Measurements from ENCODE around the gene C10orf53. TPM values are rescaled to one million over a fixed set of nuclear protein-coding genes. Genes with fewer than 3 reads are reported as not detected.

Gene C10orf53
- total and polyA plus RNA-seq, 2 of the 8 experiments (the other 6 are each of a cell fraction or from before 2014, with no cell fraction given) = not detected

- ChIA-PET POLR2A (ENCODE audit: partially characterized antibody) (interaction anchor here (0.6 kb wide), 1 partner anchor 32 kb away, joined by 3 read pairs; no protein-coding TSS in a partner anchor), CTCF (ENCODE audit: partially characterized antibody) (interaction anchor here (0.8 to 1.7 kb wide), 3 partner anchors 9 to 31 kb away, joined by 3 to 5 read pairs (median 3); no protein-coding TSS in a partner anchor)
- no peak overlapping the region for H3K4me2 ChIP-seq (ENCODE audit: insufficient read depth in 1 of 2, low read depth in 2 of 2, low read length in 2 of 2)
- no peaks in the 10 kb centered on the region for H4K20me1 ChIP-seq (replicated peaks in 1 of 2; ENCODE audit: control insufficient read depth in 1 of 2, insufficient read depth in 2 of 2, low read length in 2 of 2)
- H3K4me1 ChIP-seq (replicated peaks in 1 of 4; ENCODE audit: control insufficient read depth in 3 of 4, insufficient read depth in 4 of 4, low read length in 3 of 4) = no peaks in the 10 kb centered on the region
- no peak overlapping the region for H3K27ac ChIP-seq (ENCODE audit: low read depth, low read length)
- H3K4me3 ChIP-seq (ENCODE audit: extremely low read depth in 1 of 4, insufficient read depth in 2 of 4, low read depth in 3 of 4, low read length in 4 of 4) = no peak overlapping the region
- H3K9ac ChIP-seq (replicated peaks in 1 of 4; ENCODE audit: extremely low read depth in 1 of 4, low read depth in 3 of 4, low read length in 3 of 4) = no peak overlapping the region
- H2BK120ac ChIP-seq (replicated peaks; ENCODE audit: low read depth, low read length) = no peak overlapping the region
- no peaks in the 10 kb centered on the region for H3K23me2 ChIP-seq (ENCODE audit: low read depth, low read length)
- TF ChIP-seq, protein P1, sequence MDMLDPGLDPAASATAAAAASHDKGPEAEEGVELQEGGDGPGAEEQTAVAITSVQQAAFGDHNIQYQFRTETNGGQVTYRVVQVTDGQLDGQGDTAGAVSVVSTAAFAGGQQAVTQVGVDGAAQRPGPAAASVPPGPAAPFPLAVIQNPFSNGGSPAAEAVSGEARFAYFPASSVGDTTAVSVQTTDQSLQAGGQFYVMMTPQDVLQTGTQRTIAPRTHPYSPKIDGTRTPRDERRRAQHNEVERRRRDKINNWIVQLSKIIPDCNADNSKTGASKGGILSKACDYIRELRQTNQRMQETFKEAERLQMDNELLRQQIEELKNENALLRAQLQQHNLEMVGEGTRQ (IDR thresholded peaks at IDR 0.05; ENCODE audit: low read length) = no peak
- no peak overlapping the region for H2BK15ac ChIP-seq (ENCODE audit: low read length)
- H4K8ac ChIP-seq (ENCODE audit: extremely low read depth, insufficient read depth, low read length) = no peak overlapping the region
- H2BK5ac ChIP-seq (ENCODE audit: low read depth, low read length) = no peak overlapping the region
- H3K36me3 ChIP-seq (ENCODE audit: control insufficient read depth in 2 of 4, insufficient read depth in 4 of 4, low read length in 3 of 4) = no peaks in the 10 kb centered on the region
- H3K18ac ChIP-seq (ENCODE audit: extremely low read depth, low read length) = no peak overlapping the region
- no peaks in the 10 kb centered on the region; a peak in 1 of 7 replicates for H3K27me3 ChIP-seq (replicated peaks in 1 of 4; ENCODE audit: control insufficient read depth in 3 of 4, extremely low read depth in 1 of 4, insufficient read depth in 3 of 4, low read length in 3 of 4)
- no peak overlapping the region for H4K91ac ChIP-seq (replicated peaks; ENCODE audit: insufficient read length, low read length)
- H3K79me2 ChIP-seq (ENCODE audit: control insufficient read depth in 1 of 2, insufficient read depth in 2 of 2, low read length in 2 of 2) = no peaks in the 10 kb centered on the region
- H4K5ac ChIP-seq (ENCODE audit: insufficient read length, low read depth, low read length) = no peak overlapping the region
- H3K56ac ChIP-seq (replicated peaks; ENCODE audit: insufficient read length, low read depth, low read length) = no peak overlapping the region
- no peak overlapping the region for H3K14ac ChIP-seq (ENCODE audit: insufficient read length)
- H3K23ac ChIP-seq (ENCODE audit: insufficient read length) = no peak overlapping the region
- H3K9me3 ChIP-seq (ENCODE audit: insufficient read depth in 2 of 2, low read depth in 1 of 2, low read length in 1 of 2) = 0 out of 4 replicates have a peak, but pooled peaks cover 0 to 2% of the 10 kb centered on the region in 2 experiments
- H2AFZ ChIP-seq (ENCODE audit: low read length) = no peak overlapping the region
- no peaks in the 10 kb centered on the region for H3K79me1 ChIP-seq (ENCODE audit: low read depth, low read length)
- no peak overlapping the region for H2BK12ac ChIP-seq (ENCODE audit: low read depth, low read length)
- no peak overlapping the region for H3K4ac ChIP-seq (replicated peaks; ENCODE audit: insufficient read length, low read depth, low read length)
- 85% methylated on average over 3 of the region's 3 CpGs; no CpG with 5 or more reads in 1 of the 2 experiments for WGBS, 2 experiments (ENCODE audit: extremely low coverage in 1 of 2, insufficient coverage in 1 of 2, insufficient read length in 1 of 2, insufficient replicate concordance in 2 of 2, low coverage in 1 of 2, low lambda C conversion rate in 2 of 2, missing lambda C conversion rate in 1 of 2)
- DNase-seq (ENCODE audit: low read depth in 1 of 2, low spot score in 2 of 2) = no peak
- no peak for FAIRE-seq
- no peak overlapping the region for H2AK5ac ChIP-seq (ENCODE audit: low read depth, low read length)
- no peak overlapping the region for H2BK20ac ChIP-seq (ENCODE audit: low read length)
These were observed 28.1 kb downstream of the C10orf53 start for GRCh38 chr10:49707585-49707984.
